ENCODE data around the gene KATNB1.
A peak's percentile ranks its signal among the peaks of the same experiment; 100 is the strongest.

Gene KATNB1

DNA sequence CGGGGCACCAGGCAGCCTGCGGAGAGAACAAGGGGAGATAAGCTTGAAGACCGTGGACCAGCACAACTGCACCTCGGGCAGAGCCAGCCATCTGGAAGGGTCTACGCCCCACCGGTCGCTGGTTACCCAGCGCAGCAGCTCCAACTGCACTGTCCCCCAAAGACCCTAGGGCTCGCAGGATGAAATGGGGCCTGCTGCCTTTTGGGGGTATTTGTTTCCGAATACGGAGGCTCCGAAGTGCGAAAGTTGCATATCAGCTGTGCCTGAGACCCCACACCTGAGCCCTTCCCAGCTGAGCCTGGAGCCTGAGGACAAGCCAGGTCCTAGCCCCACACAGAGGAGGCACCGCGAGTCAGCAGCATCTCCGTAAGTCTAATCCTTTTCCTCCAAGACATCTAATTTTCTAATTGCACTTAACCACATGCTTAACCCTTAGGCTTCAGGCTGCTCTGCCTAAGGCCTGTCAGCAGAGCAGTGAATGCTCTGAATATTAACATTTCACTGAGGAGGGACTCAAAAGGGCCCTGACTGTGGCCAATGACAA, 62.8 kb downstream of the KATNB1 start:
- Mint-ChIP-seq H3K36me3 (ENCODE audit: insufficient read depth) (peaks cover 17% of the 10 kb centered on the region), H3K27ac (peak overlapping the region; percentile 75 to 76)
- no peak for DNase-seq

GRCh38 chr16:57798953-57799599, 63.5 kb downstream of the KATNB1 start:
- Mint-ChIP-seq H3K27ac (peak overlapping the region; percentile 75 to 76), H3K4me1 (ENCODE audit: low read depth in 2 of 2) (peaks cover 35 to 37% of the 10 kb centered on the region in 2 donors), H3K4me3 (peak overlapping the region in 1 of 2 donors; percentile 59), H3K27me3 (no peaks in the 10 kb centered on the region), H3K9me3 (no peaks in the 10 kb centered on the region), H3K36me3 (ENCODE audit: insufficient read depth) (peaks cover 17% of the 10 kb centered on the region)
- no peak for ATAC-seq (replicated peaks)
- no peak for DNase-seq

More for the DNA sequence above, 62.8 kb downstream of the KATNB1 start:
- no peaks in the 10 kb centered on the region for H3K9me3 Mint-ChIP-seq
- no peaks in the 10 kb centered on the region for H3K27me3 Mint-ChIP-seq
- H3K4me3 Mint-ChIP-seq: no peak overlapping the region
- H3K4me1 Mint-ChIP-seq (ENCODE audit: low read depth in 2 of 2): peaks cover 35 to 37% of the 10 kb centered on the region in 2 donors
- no peak for ATAC-seq (replicated peaks)

GRCh38 chr16:57799600-57800199, 64.1 kb downstream of the KATNB1 start:
- DNase-seq: no peak
- Mint-ChIP-seq H3K27me3 (no peaks in the 10 kb centered on the region), H3K36me3 (ENCODE audit: insufficient read depth) (peaks cover 17% of the 10 kb centered on the region), H3K27ac (peak overlapping the region; percentile 75 to 76), H3K4me3 (peak overlapping the region; percentile 15 to 59), H3K9me3 (no peaks in the 10 kb centered on the region), H3K4me1 (ENCODE audit: low read depth in 2 of 2) (peaks cover 35 to 37% of the 10 kb centered on the region in 2 donors)
- ATAC-seq (replicated peaks): no peak

DNA sequence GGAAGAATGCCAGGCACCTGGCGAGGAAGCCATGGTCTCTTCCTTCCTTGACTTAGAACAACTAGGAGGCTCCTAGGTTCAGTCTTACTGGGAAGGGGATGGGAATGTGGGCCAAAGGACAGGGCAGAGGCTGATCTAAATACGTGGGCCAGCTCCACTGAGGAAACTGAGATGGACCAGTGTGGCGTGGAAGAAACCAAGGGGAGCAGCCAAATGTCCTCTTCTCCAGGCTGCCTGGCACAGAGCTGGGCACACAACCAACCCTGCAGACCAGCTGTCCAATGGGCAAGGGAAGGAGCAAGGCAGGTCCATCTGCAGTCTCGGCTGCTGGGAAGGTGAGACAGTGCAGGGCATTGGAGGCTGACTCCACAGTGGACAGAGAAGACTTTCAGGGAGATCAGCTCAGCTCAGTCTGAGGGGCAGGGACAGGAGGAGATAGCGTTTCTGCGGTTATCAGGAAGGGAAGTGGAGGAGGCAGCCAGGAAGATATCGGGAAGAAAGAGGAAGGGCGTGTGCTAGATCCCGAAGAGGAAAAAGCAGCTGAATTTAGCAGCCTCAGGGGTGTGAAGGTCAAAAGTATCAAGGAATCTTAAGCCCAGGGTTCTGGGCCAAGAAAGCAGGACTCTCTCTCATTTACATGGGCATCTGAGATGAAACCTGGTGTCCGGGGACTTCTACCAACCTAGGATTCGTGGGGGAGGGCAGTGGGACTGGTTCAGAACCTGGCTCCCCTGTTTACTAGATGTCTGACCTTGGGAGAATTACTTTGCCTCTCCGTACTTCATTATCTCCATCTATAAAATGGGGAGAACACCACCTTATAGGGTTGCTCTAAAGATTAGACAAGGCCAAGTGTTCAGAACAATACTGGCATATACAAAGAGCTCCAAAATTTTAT, 64.9 kb downstream of the KATNB1 start:
- Mint-ChIP-seq H3K27me3 (no peaks in the 10 kb centered on the region), H3K4me1 (ENCODE audit: low read depth in 2 of 2) (peaks cover 32 to 37% of the 10 kb centered on the region in 2 donors), H3K9me3 (no peaks in the 10 kb centered on the region), H3K27ac (peak overlapping the region; percentile 75 to 76), H3K4me3 (peak overlapping the region; percentile 49 to 59), H3K36me3 (ENCODE audit: insufficient read depth) (peaks cover 14% of the 10 kb centered on the region)
- ATAC-seq (replicated peaks) (no peak), DNase-seq (no peak)

DNA sequence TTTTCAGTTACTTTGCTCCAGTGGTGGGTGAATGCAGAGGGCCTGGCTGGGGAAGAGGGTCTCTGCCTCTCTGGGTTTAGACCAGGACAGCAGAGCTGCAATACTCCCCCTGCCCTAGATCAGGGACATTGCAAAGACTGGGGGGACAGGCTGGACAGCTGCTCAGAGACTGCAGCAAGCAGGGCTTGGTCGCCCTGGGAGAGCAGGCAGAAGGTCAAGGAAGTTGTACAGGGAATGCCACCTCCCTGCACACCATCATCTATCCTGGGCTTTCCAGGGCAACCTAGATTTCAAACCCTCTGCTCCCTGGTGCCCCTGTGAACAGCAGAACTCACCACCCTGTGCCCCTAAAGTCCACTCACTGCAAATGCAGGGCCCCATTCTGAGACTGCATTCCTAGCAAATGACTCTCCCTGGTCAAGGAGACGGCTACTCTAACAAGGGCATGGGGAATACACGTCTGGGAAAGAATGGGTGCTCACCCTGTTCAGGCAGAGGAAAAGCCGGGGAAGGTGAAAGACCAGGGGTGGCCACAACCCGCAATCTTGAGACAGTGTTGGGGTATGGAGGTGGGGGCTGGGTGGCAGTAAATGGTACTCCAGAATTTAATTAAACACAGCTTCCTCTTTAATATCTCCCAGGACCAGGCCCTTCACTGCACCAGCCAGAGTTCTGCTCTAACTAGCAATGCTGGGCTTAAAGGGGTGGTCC, 65.7 kb downstream of the KATNB1 start:
- DNase-seq: no peak
- H3K4me3 Mint-ChIP-seq: peak overlapping the region; percentile 49 to 52
- H3K36me3 Mint-ChIP-seq (ENCODE audit: insufficient read depth): peaks cover 9% of the 10 kb centered on the region
- no peaks in the 10 kb centered on the region for H3K9me3 Mint-ChIP-seq
- peaks cover 31 to 37% of the 10 kb centered on the region in 2 donors for H3K4me1 Mint-ChIP-seq (ENCODE audit: low read depth in 2 of 2)
- H3K27me3 Mint-ChIP-seq: no peaks in the 10 kb centered on the region
- peak overlapping the region; percentile 73 to 75 for H3K27ac Mint-ChIP-seq
- ATAC-seq (replicated peaks): no peak

- no peaks in the 10 kb centered on the region for H3K27me3 Mint-ChIP-seq
- no peaks in the 10 kb centered on the region for H3K9me3 Mint-ChIP-seq
- H3K27ac Mint-ChIP-seq: peak overlapping the region; percentile 73 to 75
- DNase-seq (no peak), ATAC-seq (replicated peaks) (no peak)
- H3K4me3 Mint-ChIP-seq: peak overlapping the region; percentile 49 to 52
- peaks cover 9% of the 10 kb centered on the region for H3K36me3 Mint-ChIP-seq (ENCODE audit: insufficient read depth)
- H3K4me1 Mint-ChIP-seq (ENCODE audit: low read depth in 2 of 2): peaks cover 31 to 37% of the 10 kb centered on the region in 2 donors
These were observed 66.3 kb downstream of the KATNB1 start for GRCh38 chr16:57801809-57802340.

GRCh38 chr16:57802341-57803133, 67.0 kb downstream of the KATNB1 start, which contains the start of gene KIFC3:
Gene KIFC3, minus strand, starts transcription at chr16:57802491. Its CDS starts 4,248 bp downstream, at chr16:57798243.
- Mint-ChIP-seq H3K36me3 (ENCODE audit: insufficient read depth) (peaks cover 9% of the 10 kb centered on the region), H3K4me3 (peak within 1 kb of the TSS; percentile 87 to 96), H3K4me1 (ENCODE audit: low read depth in 2 of 2) (peaks cover 33 to 37% of the 10 kb centered on the region in 2 donors), H3K27ac (peak within 1 kb of the TSS; percentile 90 to 97), H3K27me3 (no peaks in the 10 kb centered on the region), H3K9me3 (no peaks in the 10 kb centered on the region)
- ATAC-seq (replicated peaks) (peak; percentile 87), DNase-seq (peak; percentile 68 to 72 (median 70))

DNA sequence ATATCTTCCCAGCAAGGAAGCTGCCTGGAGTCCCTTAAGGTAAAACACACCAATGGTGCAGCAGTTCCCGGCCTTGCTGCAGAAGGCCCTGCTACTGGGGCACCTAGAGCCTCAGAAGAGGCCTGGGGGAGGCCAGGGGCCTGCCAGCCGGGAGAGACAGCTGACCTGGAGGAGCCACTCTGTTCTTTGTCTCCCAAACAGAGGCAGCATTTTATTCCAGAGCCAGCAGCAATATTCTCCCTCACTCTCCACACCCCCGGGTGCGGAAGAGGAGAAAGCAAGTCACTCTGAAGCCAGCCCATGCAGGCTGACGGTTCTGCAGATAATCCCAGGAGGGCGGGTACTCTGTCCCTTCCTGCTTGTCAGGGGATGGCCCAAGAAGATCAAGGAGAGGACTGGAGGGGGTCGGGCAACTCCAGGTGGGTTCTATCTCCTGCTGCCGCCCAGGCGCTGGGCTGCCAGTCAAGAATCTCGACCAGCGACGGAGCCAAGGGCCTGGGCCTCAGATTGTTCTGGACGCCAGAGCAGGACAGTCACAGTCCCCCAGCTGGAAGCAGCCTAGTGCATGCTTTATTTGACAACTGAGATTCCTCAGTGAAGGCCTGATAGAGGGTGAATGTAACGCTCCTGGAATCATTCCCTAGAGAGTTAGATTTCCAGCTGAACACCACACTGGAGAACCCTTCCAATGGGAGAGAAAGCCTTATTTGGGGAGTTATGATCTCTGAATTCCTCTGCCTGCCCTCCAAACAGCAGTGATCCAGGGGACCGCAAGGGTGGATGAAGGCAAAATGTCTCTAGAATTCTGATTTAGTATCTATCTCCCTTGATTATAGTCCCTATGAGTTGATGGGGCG, 67.8 kb downstream of the KATNB1 start:
- Mint-ChIP-seq H3K36me3 (ENCODE audit: insufficient read depth) (peaks cover 9% of the 10 kb centered on the region), H3K9me3 (no peaks in the 10 kb centered on the region), H3K27ac (peak overlapping the region; percentile 90 to 97), H3K4me3 (peak overlapping the region; percentile 87 to 96), H3K27me3 (no peaks in the 10 kb centered on the region), H3K4me1 (ENCODE audit: low read depth in 2 of 2) (peaks cover 36 to 41% of the 10 kb centered on the region in 2 donors)
- ATAC-seq (replicated peaks) (no peak), DNase-seq (no peak)

DNA sequence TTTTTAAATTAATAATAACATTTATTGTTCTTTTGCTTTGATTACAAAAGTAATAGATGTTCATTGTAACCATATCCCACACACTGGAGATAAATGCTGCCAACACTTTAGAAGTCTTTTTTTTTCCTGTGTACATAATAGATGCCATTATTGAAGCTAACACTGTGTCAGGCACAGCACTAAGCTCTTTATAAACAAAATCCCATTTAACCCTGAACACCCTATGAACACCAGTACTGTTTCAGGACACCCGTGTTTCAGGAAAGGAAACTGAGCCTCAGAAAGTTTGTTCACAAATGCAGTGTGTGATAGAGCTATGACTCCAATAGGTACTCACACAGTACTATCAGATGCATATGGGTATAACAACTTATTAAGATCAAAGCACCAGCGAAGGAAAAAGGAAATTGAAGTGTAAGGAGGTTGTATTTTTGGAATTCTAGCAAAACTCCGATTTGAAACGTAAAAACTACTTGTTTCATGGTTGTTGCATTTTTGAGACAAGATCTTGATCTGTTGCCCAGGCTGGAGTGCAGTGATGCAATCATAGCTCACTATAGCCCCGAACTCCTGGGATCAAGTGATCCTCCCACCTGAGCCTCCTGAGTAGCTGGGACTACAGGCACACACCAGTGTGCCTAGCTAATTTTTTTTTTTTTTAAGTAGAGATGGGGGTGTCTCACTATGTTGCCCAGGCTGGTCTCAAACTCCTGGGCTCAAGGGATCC, 68.7 kb downstream of the KATNB1 start:
- ATAC-seq (replicated peaks): no peak
- no peaks in the 10 kb centered on the region for H3K27me3 Mint-ChIP-seq

DNA sequence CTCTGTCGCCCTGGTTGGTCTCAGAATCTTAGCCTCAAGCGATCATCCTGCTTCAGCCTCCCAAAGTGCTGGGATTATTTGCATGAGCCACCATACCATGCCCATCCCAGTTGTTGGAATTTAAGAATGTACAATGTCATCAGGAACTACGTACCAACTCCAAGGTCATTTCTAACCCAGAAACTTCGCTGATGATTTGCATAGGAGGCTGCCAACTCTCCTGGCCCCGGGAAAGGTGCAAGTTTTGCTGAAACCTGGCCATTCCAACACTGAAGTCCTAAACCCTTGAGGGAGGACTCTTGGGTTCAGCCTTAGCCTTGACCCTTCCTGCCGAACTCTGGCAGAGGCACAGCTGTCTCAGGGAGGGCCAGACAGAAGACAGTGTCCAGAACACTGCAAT, 69.6 kb downstream of the KATNB1 start:
- peaks cover 31 to 34% of the 10 kb centered on the region in 2 donors for H3K4me1 Mint-ChIP-seq (ENCODE audit: low read depth in 2 of 2)
- DNase-seq: no peak
- no peaks in the 10 kb centered on the region for H3K9me3 Mint-ChIP-seq
- ATAC-seq (replicated peaks): no peak
- H3K4me3 Mint-ChIP-seq: no peak overlapping the region
- H3K36me3 Mint-ChIP-seq (ENCODE audit: insufficient read depth): peaks cover 11% of the 10 kb centered on the region
- H3K27me3 Mint-ChIP-seq: no peaks in the 10 kb centered on the region
- no peak overlapping the region for H3K27ac Mint-ChIP-seq

More for the DNA sequence above, 68.7 kb downstream of the KATNB1 start:
- peaks cover 9% of the 10 kb centered on the region for H3K36me3 Mint-ChIP-seq (ENCODE audit: insufficient read depth)
- no peak for DNase-seq
- no peaks in the 10 kb centered on the region for H3K9me3 Mint-ChIP-seq
- H3K27ac Mint-ChIP-seq: no peak overlapping the region
- H3K4me3 Mint-ChIP-seq: no peak overlapping the region
- peaks cover 33 to 38% of the 10 kb centered on the region in 2 donors for H3K4me1 Mint-ChIP-seq (ENCODE audit: low read depth in 2 of 2)
